ENCODE measurements around the gene WWP2. TPM values are rescaled to one million over a fixed set of nuclear protein-coding genes. Genes with fewer than 3 reads are reported as not detected.

Gene WWP2
- total RNA-seq, 1 experiment from 2014 or later, result 40.2 TPM

- no peaks in the 10 kb centered on the region for H4K20me1 ChIP-seq (ENCODE audit: control insufficient read depth, insufficient read depth, insufficient read length)
- no peak overlapping the region for H2BK20ac ChIP-seq (ENCODE audit: low read depth, low read length, poor library complexity, severe bottlenecking)
- no peak overlapping the region for H2AFZ ChIP-seq (ENCODE audit: low read length)
- H3K27ac ChIP-seq (ENCODE audit: insufficient read length, low read depth, low read length), result no peak overlapping the region
- no peak overlapping the region for H2BK120ac ChIP-seq (ENCODE audit: low read depth, low read length, poor library complexity, severe bottlenecking)
- no peak overlapping the region for H2BK15ac ChIP-seq (ENCODE audit: low read depth, low read length)
- H3K4ac ChIP-seq (ENCODE audit: low read depth, low read length), result no peak overlapping the region
- no peak overlapping the region for H2BK5ac ChIP-seq (ENCODE audit: insufficient read length, low read length)
- no peaks in the 10 kb centered on the region for H3K9me3 ChIP-seq (ENCODE audit: control insufficient read depth, low read depth, low read length)
- no peak for DNase-seq
- H4K91ac ChIP-seq (ENCODE audit: insufficient read length, low read depth, low read length), result no peak overlapping the region
- H2AK5ac ChIP-seq (ENCODE audit: insufficient read length, low read length), result no peak overlapping the region
- H3K27me3 ChIP-seq (ENCODE audit: insufficient read depth, low read length), result no peaks in the 10 kb centered on the region
- Mint-ChIP-seq H3K36me3 (ENCODE audit: insufficient read depth in 1 of 3, low read depth in 3 of 3) (no peaks in the 10 kb centered on the region; a peak in 1 of 7 replicates), H3K27ac (no peak overlapping the region), H3K27me3 (ENCODE audit: low read depth) (no peaks in the 10 kb centered on the region), H3K9me3 (no peaks in the 10 kb centered on the region), H3K4me3 (no peak overlapping the region), H3K4me1 (0 out of 4 replicates have a peak, but pooled peaks cover 0 to 4% of the 10 kb centered on the region in 2 experiments)
- H3K23ac ChIP-seq (ENCODE audit: insufficient read length, low read depth, low read length), result no peak overlapping the region
- no CpG with 5 or more reads among the region's 8 CpGs for WGBS (ENCODE audit: extremely low coverage, insufficient read length, low lambda C conversion rate)
- H3K4me1 ChIP-seq (ENCODE audit: insufficient read depth, low read length), result no peaks in the 10 kb centered on the region
- no peak overlapping the region for H3K56ac ChIP-seq (ENCODE audit: insufficient read length, low read depth, low read length)
- H2BK12ac ChIP-seq (ENCODE audit: insufficient read length, low read depth, low read length), result no peak overlapping the region
- no peak overlapping the region for H3K18ac ChIP-seq (ENCODE audit: insufficient read length, low read depth, low read length)
- no peak overlapping the region for H4K8ac ChIP-seq (replicated peaks; ENCODE audit: insufficient read length, low read depth, low read length)
- no peaks in the 10 kb centered on the region for H3K23me2 ChIP-seq (ENCODE audit: insufficient read length, low read depth, low read length, poor library complexity, severe bottlenecking)
- no peak overlapping the region for H3K14ac ChIP-seq (ENCODE audit: insufficient read depth, low read length)
- no peak for TF ChIP-seq CTCF (conservative IDR thresholded peaks at IDR 0.05)
- no peak overlapping the region for H3K4me2 ChIP-seq (ENCODE audit: insufficient read depth, insufficient read length, low read length)
- H4K5ac ChIP-seq (ENCODE audit: insufficient read length, low read depth, low read length), result no peak overlapping the region
- H3K79me2 ChIP-seq (ENCODE audit: insufficient read depth, low read length), result no peaks in the 10 kb centered on the region
- no peak overlapping the region for H3K9ac ChIP-seq (ENCODE audit: extremely low read depth, insufficient read length, low read length)
- H3K79me1 ChIP-seq (ENCODE audit: insufficient read depth, low read depth, low read length, poor library complexity, severe bottlenecking), result no peaks in the 10 kb centered on the region
- no peak overlapping the region for H3T11ph ChIP-seq (ENCODE audit: low read length)
These were observed 103.6 kb downstream of the WWP2 start for GRCh38 chr16:69865701-69866100.

All from H9 (cell line).